CD14-positive monocyte (primary cell): ENCODE results near the gene ADAMTS7. TPM values are rescaled to one million over a fixed set of nuclear protein-coding genes. Genes with fewer than 3 reads are reported as not detected.
A peak's percentile ranks its signal among the peaks of the same experiment; 100 is the strongest.

Source experiments
- DNase-seq, 3 donors: peaks; one replicate each; pipeline ENCODE4 v3.0.0-alpha.2; 2011 to 2022
- H2AFZ ChIP-seq: 2 replicates; pipeline ENCODE4 v1.6.0; 2012; ENCODE audit warnings: mild to moderate bottlenecking, low read depth, low read length, inconsistent platforms; ENCODE audit not compliant: insufficient read depth, poor library complexity, severe bottlenecking
- H3K27ac ChIP-seq, 2 donors: 1 replicate in 1 of 2; 2 replicates in 1 of 2; pipeline ENCODE4 v1.5.1; 2012 to 2013; ENCODE audit warnings: low read length in 2 of 2, control low read depth in 1 of 2, inconsistent platforms in 1 of 2, low read depth in 1 of 2, mild to moderate bottlenecking in 1 of 2
- H3K27me3 ChIP-seq, 2 donors: one replicate each; pipeline versions ENCODE4 v1.6.0 to v1.6.1; 2011 to 2013; ENCODE audit warnings: low read length in 2 of 2; ENCODE audit not compliant: control insufficient read depth in 2 of 2, insufficient read depth in 2 of 2
- H3K36me3 ChIP-seq, 2 donors: replicated peaks in 1 of 2; 1 replicate in 1 of 2; 2 replicates in 1 of 2; pipeline versions ENCODE4 v1.5.1 to v1.6.1; 2012 to 2013; ENCODE audit warnings: low read length in 2 of 2, control low read depth in 1 of 2, inconsistent platforms in 1 of 2, mild to moderate bottlenecking in 1 of 2; ENCODE audit not compliant: insufficient read depth in 2 of 2, control insufficient read depth in 1 of 2
- H3K4me1 ChIP-seq, 2 donors: 1 replicate in 1 of 2; 2 replicates in 1 of 2; pipeline versions ENCODE4 v1.5.1 to v1.6.1; 2012 to 2013; ENCODE audit warnings: low read length in 2 of 2, control low read depth in 1 of 2, inconsistent platforms in 1 of 2, mild to moderate bottlenecking in 1 of 2, moderate library complexity in 1 of 2; ENCODE audit not compliant: insufficient read depth in 2 of 2, control insufficient read depth in 1 of 2
- H3K4me2 ChIP-seq: replicated peaks from 2 replicates; pipeline ENCODE3; 2012; ENCODE audit warnings: low read length, moderate library complexity, mild to moderate bottlenecking; ENCODE audit not compliant: poor library complexity, severe bottlenecking; ENCODE audit errors: extremely low read depth
- H3K4me3 ChIP-seq, 3 experiments: fragments of 200-600 bp in 1 of 3; sonication (generic) in 1 of 3; replicated peaks in 1 of 3; 1 replicate in 2 of 3; 2 replicates in 1 of 3; pipeline ENCODE4 v1.5.1; 2011 to 2013; ENCODE audit warnings: low read length in 3 of 3, mild to moderate bottlenecking in 3 of 3, control low read depth in 2 of 3, low read depth in 2 of 3, inconsistent platforms in 1 of 3, moderate library complexity in 1 of 3
- H3K79me2 ChIP-seq: 2 replicates; pipeline ENCODE4 v1.6.0; 2012; ENCODE audit warnings: mild to moderate bottlenecking, control low read depth, inconsistent platforms, low read length, moderate library complexity; ENCODE audit not compliant: insufficient read depth
- H3K9ac ChIP-seq: 2 replicates; pipeline ENCODE4 v1.6.0; 2017; ENCODE audit warnings: low read length, mild to moderate bottlenecking; ENCODE audit not compliant: insufficient read depth, poor library complexity, severe bottlenecking
- H3K9me3 ChIP-seq, 2 donors: replicated peaks in 1 of 2; 1 replicate in 1 of 2; 2 replicates in 1 of 2; pipeline versions ENCODE4 v1.5.1 to v1.6.1; 2012 to 2013; ENCODE audit warnings: low read length in 2 of 2, control low read depth in 1 of 2; ENCODE audit not compliant: control insufficient read depth in 1 of 2, insufficient read depth in 1 of 2
- H4K20me1 ChIP-seq: 2 replicates; pipeline ENCODE4 v1.6.0; 2012; ENCODE audit warnings: mild to moderate bottlenecking, low read length, control low read depth, moderate library complexity; ENCODE audit not compliant: insufficient read depth
- H3K27ac Mint-ChIP-seq, 7 donors: one replicate each; pipeline ENCODE4 v1.8.0; 2020; ENCODE audit warnings: mild to moderate bottlenecking in 7 of 7, mixed read lengths in 7 of 7, moderate library complexity in 6 of 7, inconsistent platforms in 2 of 7
- H3K27me3 Mint-ChIP-seq, 3 donors: one replicate each; pipeline ENCODE4 v1.8.0; 2021 to 2022; ENCODE audit warnings: low read depth in 3 of 3, mild to moderate bottlenecking in 3 of 3, mixed read lengths in 3 of 3, moderate library complexity in 3 of 3, inconsistent platforms in 1 of 3
- H3K36me3 Mint-ChIP-seq, 2 donors: one replicate each; pipeline ENCODE4 v1.8.0; 2020; ENCODE audit warnings: mixed read lengths in 2 of 2, inconsistent platforms in 1 of 2, mild to moderate bottlenecking in 1 of 2
- H3K4me1 Mint-ChIP-seq: one replicate; pipeline ENCODE4 v1.8.0; 2020; ENCODE audit warnings: mild to moderate bottlenecking, mixed read lengths
- H3K4me3 Mint-ChIP-seq, 2 donors: one replicate each; pipeline ENCODE4 v1.8.0; 2020; ENCODE audit warnings: mild to moderate bottlenecking in 2 of 2, mixed read lengths in 2 of 2, moderate library complexity in 1 of 2
- H3K9me3 Mint-ChIP-seq, 7 donors: one replicate each; pipeline ENCODE4 v1.8.0; 2020 to 2022; ENCODE audit warnings: mixed read lengths in 7 of 7, mild to moderate bottlenecking in 6 of 7, moderate library complexity in 6 of 7, inconsistent platforms in 2 of 7
- WGBS: methylation state at CpG from one replicate; pipeline ENCODE4 v1.1.5; 2013; ENCODE audit warnings: missing lambda C conversion rate; ENCODE audit not compliant: insufficient coverage; 5-methylcytosine and 5-hydroxymethylcytosine counted together
- intact Hi-C, 2 donors: fragments of 100-400 bp; cut with micrococcal nuclease; formaldehyde crosslinking; loops; one replicate each; pipeline versions ENCODE4 v1.15.0 to v1.15.1; 2023
- polyA plus RNA-seq, 3 donors: library from polyadenylated mRNA; depleted of rRNA in 1 of 3; unstranded in 2 of 3; stranded (reverse) in 1 of 3; fragments of 300-500 nt in 2 of 3; fragments of >200 nt in 1 of 3; fragmentation: Illumina TruSeq in 2 of 3; gene quantifications; 1 replicate in 2 of 3; 2 replicates in 1 of 3; pipeline ENCODE4 v1.2.3, GENCODE V29; 2012 to 2021
- TF ChIP-seq, protein P1 (sequence below): fragments of 200-600 bp; IDR thresholded peaks from one replicate; pipeline ENCODE4 v1.8.0; 2022; ENCODE audit warnings: antibody characterized with exemption, mild to moderate bottlenecking

The ADAMTS7 gene
- polyA plus RNA-seq, 3 donors, result not detected

DNA sequence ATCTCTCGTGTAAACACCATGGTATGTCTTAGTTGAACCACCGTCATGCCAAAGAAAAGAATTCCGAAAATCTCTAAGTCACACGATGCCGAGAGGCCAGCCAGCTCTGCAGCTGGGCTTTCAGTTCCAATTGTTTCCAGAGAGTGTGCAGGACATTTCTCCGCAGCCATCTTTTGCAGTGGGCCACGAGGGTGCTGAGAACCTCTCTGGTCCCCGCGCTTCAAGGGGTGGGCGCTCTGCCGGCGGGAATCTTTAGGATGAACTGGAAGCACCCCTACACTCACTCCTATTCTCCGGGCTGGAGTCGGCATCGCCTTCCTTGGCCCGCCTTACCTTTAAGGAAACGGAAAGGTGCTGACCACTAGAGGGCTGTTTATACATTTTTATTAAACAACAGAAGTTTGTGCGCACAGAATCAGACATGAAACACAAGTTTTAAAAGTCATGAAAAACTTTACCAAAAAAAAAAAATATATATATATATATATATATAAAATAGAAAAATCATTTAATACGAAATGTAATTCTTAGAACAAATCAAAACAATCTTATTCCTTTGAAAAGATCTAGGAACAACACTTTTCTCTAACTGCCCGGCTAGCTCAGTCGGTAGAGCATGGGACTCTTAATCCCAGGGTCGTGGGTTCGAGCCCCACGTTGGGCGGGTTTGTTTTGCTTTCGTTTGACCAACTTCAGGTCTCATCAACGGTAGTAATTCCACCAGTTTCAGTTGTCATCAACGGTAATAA lies 48.9 kb upstream of the ADAMTS7 start:
- Mint-ChIP-seq H3K9me3 (peaks cover 0 to 3% (median 0%) of the 10 kb centered on the region in 7 donors), H3K36me3 (no peaks in the 10 kb centered on the region), H3K27me3 (no peaks in the 10 kb centered on the region), H3K27ac (peak overlapping the region in 4 of 7 donors; percentile 50 to 74 (median 62)), H3K4me1 (peaks cover 5% of the 10 kb centered on the region), H3K4me3 (peak overlapping the region; percentile 85 to 93)
- Histone ChIP-seq H3K36me3 (no peaks in the 10 kb centered on the region), H3K4me3 (peak overlapping the region; percentile 28 to 79 (median 30)), H4K20me1 (no peaks in the 10 kb centered on the region), H3K9ac (no peak overlapping the region), H3K4me2 (peak overlapping the region; percentile 89), H3K79me2 (no peaks in the 10 kb centered on the region), H2AFZ (peak overlapping the region; percentile 86), H3K27ac (no peak overlapping the region), H3K4me1 (peaks cover 0 to 5% of the 10 kb centered on the region in 2 donors), H3K9me3 (no peaks in the 10 kb centered on the region), H3K27me3 (no peaks in the 10 kb centered on the region)
- DNase-seq, result peak; percentile 47 to 73 (median 70)
- intact Hi-C loops, result no loop called here
- WGBS, result under 1% methylated on average over 21 of the region's 28 CpGs
- TF ChIP-seq, protein P1, sequence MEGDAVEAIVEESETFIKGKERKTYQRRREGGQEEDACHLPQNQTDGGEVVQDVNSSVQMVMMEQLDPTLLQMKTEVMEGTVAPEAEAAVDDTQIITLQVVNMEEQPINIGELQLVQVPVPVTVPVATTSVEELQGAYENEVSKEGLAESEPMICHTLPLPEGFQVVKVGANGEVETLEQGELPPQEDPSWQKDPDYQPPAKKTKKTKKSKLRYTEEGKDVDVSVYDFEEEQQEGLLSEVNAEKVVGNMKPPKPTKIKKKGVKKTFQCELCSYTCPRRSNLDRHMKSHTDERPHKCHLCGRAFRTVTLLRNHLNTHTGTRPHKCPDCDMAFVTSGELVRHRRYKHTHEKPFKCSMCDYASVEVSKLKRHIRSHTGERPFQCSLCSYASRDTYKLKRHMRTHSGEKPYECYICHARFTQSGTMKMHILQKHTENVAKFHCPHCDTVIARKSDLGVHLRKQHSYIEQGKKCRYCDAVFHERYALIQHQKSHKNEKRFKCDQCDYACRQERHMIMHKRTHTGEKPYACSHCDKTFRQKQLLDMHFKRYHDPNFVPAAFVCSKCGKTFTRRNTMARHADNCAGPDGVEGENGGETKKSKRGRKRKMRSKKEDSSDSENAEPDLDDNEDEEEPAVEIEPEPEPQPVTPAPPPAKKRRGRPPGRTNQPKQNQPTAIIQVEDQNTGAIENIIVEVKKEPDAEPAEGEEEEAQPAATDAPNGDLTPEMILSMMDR, result peak; percentile 74

DNA sequence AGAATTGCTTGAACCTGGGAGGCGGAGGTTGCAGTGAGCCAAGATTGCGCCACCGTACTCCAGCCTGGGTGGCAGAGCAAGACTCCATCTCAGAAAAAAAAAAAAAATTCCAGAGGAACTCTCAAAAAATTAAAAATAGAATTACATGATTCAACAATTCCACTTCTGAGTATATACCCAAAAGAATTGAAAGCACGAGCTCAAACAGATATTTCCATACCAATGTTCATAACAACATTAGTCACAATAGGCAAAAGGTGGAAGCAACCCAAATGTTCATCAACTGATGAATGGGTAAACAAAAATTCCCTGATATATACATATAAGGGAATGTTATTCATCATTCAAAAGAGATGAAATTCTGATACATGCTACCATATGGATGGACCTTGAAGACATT lies 44.5 kb upstream of the ADAMTS7 start:
- no peaks in the 10 kb centered on the region for H3K27me3 ChIP-seq
- WGBS, result no CpG with 5 or more reads among the region's 4 CpGs

More for the DNA sequence above, 44.5 kb upstream of the ADAMTS7 start:
- peaks cover 5% of the 10 kb centered on the region for H3K4me1 Mint-ChIP-seq
- H3K4me3 ChIP-seq, result no peak overlapping the region
- no peaks in the 10 kb centered on the region for H3K36me3 Mint-ChIP-seq
- peaks cover 0 to 5% of the 10 kb centered on the region in 2 donors for H3K4me1 ChIP-seq
- H3K27me3 Mint-ChIP-seq, result peaks cover 0 to 4% (median 0%) of the 10 kb centered on the region in 3 donors
- no peak overlapping the region for H3K27ac ChIP-seq
- no peaks in the 10 kb centered on the region for H3K79me2 ChIP-seq
- no peak overlapping the region for H3K9ac ChIP-seq
- H3K36me3 ChIP-seq, result no peaks in the 10 kb centered on the region
- intact Hi-C loops, result no loop called here
- peaks cover 0 to 5% (median 0%) of the 10 kb centered on the region in 7 donors for H3K9me3 Mint-ChIP-seq
- H2AFZ ChIP-seq, result no peak overlapping the region
- H3K9me3 ChIP-seq, result no peaks in the 10 kb centered on the region
- no peak for DNase-seq
- no peak overlapping the region for H3K4me3 Mint-ChIP-seq
- H3K27ac Mint-ChIP-seq, result no peak overlapping the region
- TF ChIP-seq, protein P1, result no peak
- no peak overlapping the region for H3K4me2 ChIP-seq
- H4K20me1 ChIP-seq, result no peaks in the 10 kb centered on the region
